Stomach (tissue), 4 donors: ENCODE measurements around the gene FBXL19.

Experiments used
- CTCF ChIP-seq, 7 experiments: fragments of 450-650 bp in 4 of 7; fragments of 200-600 bp in 3 of 7; sonication (generic) in 3 of 7; IDR thresholded peaks; one replicate each; pipeline ENCODE4 v1.5.1; 2016 to 2019; ENCODE audit warnings: antibody characterized with exemption in 7 of 7, control low read depth in 2 of 7, mild to moderate bottlenecking in 1 of 7
- POLR2A ChIP-seq, 4 donors: fragments of 450-650 bp; IDR thresholded peaks; one replicate each; pipeline ENCODE4 v1.6.1; 2016; ENCODE audit warnings: antibody characterized with exemption in 4 of 4, control low read depth in 2 of 4, mild to moderate bottlenecking in 1 of 4, moderate library complexity in 1 of 4
- POLR2AphosphoS5 ChIP-seq, 3 donors: sonication (generic); formaldehyde crosslinking; IDR thresholded peaks; one replicate each; pipeline ENCODE4 v1.6.1; 2016; ENCODE audit warnings: antibody characterized with exemption in 3 of 3

DNA sequence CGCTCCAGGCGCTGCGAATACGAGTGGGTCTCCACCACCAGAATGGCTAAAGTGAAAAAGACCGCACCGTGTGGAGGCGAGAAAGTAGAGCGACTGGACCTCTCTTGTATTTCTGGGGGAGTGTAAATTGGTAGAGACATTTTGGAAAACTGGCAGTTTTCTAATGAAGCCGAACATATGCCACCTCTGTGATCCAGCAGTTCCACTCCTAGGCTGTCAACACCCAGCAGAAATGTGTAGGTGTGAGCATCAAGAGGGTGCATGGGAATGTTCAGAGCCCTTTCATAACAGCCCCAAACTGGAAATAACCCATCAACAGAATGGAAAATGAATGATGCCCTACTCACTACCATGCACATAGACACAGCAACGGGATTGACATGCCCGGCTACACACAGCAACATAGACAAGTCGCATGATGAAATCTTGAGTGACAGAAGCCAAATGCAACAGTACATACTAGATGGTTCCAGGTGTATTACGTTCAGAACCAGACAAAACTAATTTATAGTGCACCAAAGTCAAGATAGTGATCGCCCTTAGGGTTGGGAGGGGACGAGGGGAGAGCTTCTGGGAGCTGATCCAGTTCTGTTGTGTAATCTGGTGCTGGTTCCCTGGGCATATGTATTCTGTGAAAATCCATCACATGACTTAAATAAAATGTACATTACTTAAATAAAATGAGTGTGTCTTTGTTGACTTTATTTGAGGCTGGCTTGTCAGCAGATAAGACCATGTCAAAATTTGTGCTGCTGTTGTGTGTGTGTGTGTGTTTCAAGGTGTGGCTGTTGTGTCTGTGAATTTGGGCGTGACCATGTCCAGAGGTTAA is 28.6 kb upstream of the FBXL19 start:
- TF ChIP-seq POLR2A (IDR thresholded peaks at IDR 0.05) (no peak), CTCF (IDR thresholded peaks at IDR 0.05) (no peak), POLR2AphosphoS5 (IDR thresholded peaks at IDR 0.05) (no peak)
